Neural cell (in vitro differentiated cells): ENCODE results near the gene PLXDC2. TPM values are rescaled to one million over a fixed set of nuclear protein-coding genes. Genes with fewer than 3 reads are reported as not detected.
"Not testable (repeated sequence)": the region's sequence is repeated elsewhere in the genome, so short reads cannot be mapped to it uniquely, and the experiment has no call there.

Experiments used
- H2AFZ ChIP-seq: fragments of 200-600, 300-800 bp; sonication (generic), shearing (Covaris generic); 2 replicates; pipeline ENCODE4 v1.6.0; 2014; ENCODE audit warnings: low read depth, mild to moderate bottlenecking, antibody characterized with exemption, low read length, moderate library complexity
- H3F3A ChIP-seq: fragments of 200-600 bp; shearing (Covaris generic); 2 replicates; pipeline ENCODE4 v1.6.1; 2016; ENCODE audit warnings: mild to moderate bottlenecking, moderate library complexity, mixed read lengths, antibody characterized with exemption, low read length; ENCODE audit not compliant: insufficient read depth, poor library complexity, severe bottlenecking
- H3K27ac ChIP-seq: fragments of 200-600, 300-800 bp; sonication (generic), shearing (Covaris generic); 2 replicates; pipeline ENCODE4 v1.5.1; 2014; ENCODE audit warnings: mild to moderate bottlenecking, low read length, moderate library complexity
- H3K27me3 ChIP-seq: fragments of 300-800, 200-600 bp; sonication (generic), shearing (Covaris generic); 2 replicates; pipeline ENCODE4 v1.6.0; 2014; ENCODE audit warnings: mild to moderate bottlenecking, low read depth, low read length, moderate library complexity; ENCODE audit not compliant: insufficient read depth
- H3K36me3 ChIP-seq: fragments of 300-800, 200-600 bp; sonication (generic), shearing (Covaris generic); 2 replicates; pipeline ENCODE4 v1.5.1; 2014; ENCODE audit warnings: mild to moderate bottlenecking, antibody characterized with exemption, low read length, moderate library complexity; ENCODE audit not compliant: insufficient read depth
- H3K4me2 ChIP-seq: fragments of 300-800, 200-600 bp; sonication (generic), shearing (Covaris generic); 2 replicates; pipeline ENCODE4 v1.6.0; 2014; ENCODE audit warnings: mild to moderate bottlenecking, low read length
- H3K4me3 ChIP-seq: fragments of 300-800, 200-600 bp; sonication (generic), shearing (Covaris generic); 2 replicates; pipeline ENCODE4 v1.5.1; 2014; ENCODE audit warnings: mild to moderate bottlenecking, low read length, moderate library complexity
- H3K79me2 ChIP-seq: fragments of 200-600 bp; shearing (Covaris generic); replicated peaks from 2 replicates; pipeline ENCODE4 v1.6.0; 2014; ENCODE audit warnings: mild to moderate bottlenecking, low read length, moderate library complexity; ENCODE audit not compliant: insufficient read depth
- H3K9ac ChIP-seq: fragments of 300-800, 200-600 bp; sonication (generic), shearing (Covaris generic); 2 replicates; pipeline ENCODE4 v1.6.1; 2016; ENCODE audit warnings: mild to moderate bottlenecking, low read length, mixed read lengths
- H3K9me2 ChIP-seq: fragments of 200-600 bp; shearing (Covaris generic); 2 replicates; pipeline ENCODE4 v1.6.1; 2016; ENCODE audit warnings: mild to moderate bottlenecking, low read length, mixed read lengths; ENCODE audit not compliant: insufficient read depth
- H3K9me3 ChIP-seq: fragments of 200-600, 300-800 bp; sonication (generic), shearing (Covaris generic); 2 replicates; pipeline ENCODE4 v1.6.1; 2016; ENCODE audit warnings: mild to moderate bottlenecking, mixed run types, low read length, moderate library complexity, mixed read lengths
- H4K20me1 ChIP-seq: fragments of 200-600 bp; shearing (Covaris generic); 2 replicates; pipeline ENCODE4 v1.6.1; 2016; ENCODE audit warnings: mild to moderate bottlenecking, mixed run types; ENCODE audit not compliant: insufficient read depth
- CTCF ChIP-seq: fragments of 450-650 bp; IDR thresholded peaks from 2 replicates; pipeline ENCODE4 v1.5.1; 2014; ENCODE audit warnings: antibody characterized with exemption, mild to moderate bottlenecking, moderate library complexity; ENCODE audit not compliant: poor library complexity, severe bottlenecking
- EP300 ChIP-seq: fragments of 450-650 bp; conservative IDR thresholded peaks from 2 replicates; pipeline ENCODE4 v1.6.1; 2014; ENCODE audit warnings: antibody characterized with exemption, mild to moderate bottlenecking, moderate library complexity; ENCODE audit not compliant: poor library complexity, severe bottlenecking
- EZH2 ChIP-seq: fragments of 200-600, 300-800 bp; shearing (Covaris generic), sonication (generic); IDR thresholded peaks from 2 replicates; pipeline ENCODE4 v1.6.1; 2014; ENCODE audit warnings: antibody characterized with exemption, low read length, borderline replicate concordance, mild to moderate bottlenecking; ENCODE audit not compliant: insufficient read depth, poor library complexity, severe bottlenecking
- MXI1 ChIP-seq: fragments of 450-650 bp; conservative IDR thresholded peaks from 2 replicates; pipeline ENCODE4 v1.6.1; 2014; ENCODE audit warnings: antibody characterized with exemption, mild to moderate bottlenecking; ENCODE audit not compliant: poor library complexity, severe bottlenecking
- POLR2AphosphoS5 ChIP-seq: IDR thresholded peaks from 2 replicates; pipeline ENCODE4 v1.6.1; 2012
- RAD21 ChIP-seq: fragments of 450-650 bp; conservative IDR thresholded peaks from 2 replicates; pipeline ENCODE4 v1.6.1; 2014; ENCODE audit warnings: antibody characterized with exemption, mild to moderate bottlenecking, moderate library complexity
- REST ChIP-seq: IDR thresholded peaks from 2 replicates; pipeline ENCODE4 v1.6.1; 2012; ENCODE audit warnings: borderline replicate concordance
- SMC3 ChIP-seq: fragments of 450-650 bp; conservative IDR thresholded peaks from 2 replicates; pipeline ENCODE4 v1.6.1; 2014; ENCODE audit warnings: antibody characterized with exemption, mild to moderate bottlenecking, moderate library complexity; ENCODE audit not compliant: poor library complexity
- TAF1 ChIP-seq: IDR thresholded peaks from 2 replicates; pipeline ENCODE4 v1.6.1; 2012; ENCODE audit warnings: low read depth
- polyA plus RNA-seq: library from polyadenylated mRNA; depleted of rRNA; stranded (reverse); fragments of >200 nt; gene quantifications from 2 replicates; pipeline ENCODE4 v1.2.3, GENCODE V29; 2014

PLXDC2 gene
- polyA plus RNA-seq, 1 donor from 2014 or later = 2.3 TPM

- Histone ChIP-seq H3K9me2 (no peaks in the 10 kb centered on the region), H3F3A (no peaks in the 10 kb centered on the region), H3K27me3 (no peaks in the 10 kb centered on the region), H3K4me3 (no peak overlapping the region), H3K9ac (no peak overlapping the region), H3K36me3 (no peaks in the 10 kb centered on the region), H2AFZ (no peak overlapping the region), H4K20me1 (no peaks in the 10 kb centered on the region), H3K27ac (no peak overlapping the region), H3K79me2 (no peaks in the 10 kb centered on the region), H3K4me2 (no peak overlapping the region), H3K9me3 (no peaks in the 10 kb centered on the region)
- TF ChIP-seq EP300 (no peak), POLR2AphosphoS5 (no peak), MXI1 (no peak), EZH2 (no peak), SMC3 (no peak), TAF1 (no peak)
Observed at GRCh38 chr10:20207653-20208052, 391.4 kb downstream of the PLXDC2 start.

- H3K27ac ChIP-seq, H3F3A ChIP-seq, H3K27me3 ChIP-seq, H3K9ac ChIP-seq, H3K9me2 ChIP-seq, H3K36me3 ChIP-seq, H3K4me2 ChIP-seq, H4K20me1 ChIP-seq, H2AFZ ChIP-seq, H3K9me3 ChIP-seq, H3K79me2 ChIP-seq, H3K4me3 ChIP-seq: not testable (repeated sequence)
Observed at GRCh38 chr10:20209098-20209497, 392.9 kb downstream of the PLXDC2 start.

GRCh38 chr10:20215547-20216152 is 399.4 kb downstream of the PLXDC2 start:
- Histone ChIP-seq H3K79me2 (no peaks in the 10 kb centered on the region), H3K27me3 (no peaks in the 10 kb centered on the region), H3K9me3 (no peaks in the 10 kb centered on the region), H3K27ac (no peak overlapping the region), H4K20me1 (no peaks in the 10 kb centered on the region), H3K9me2 (no peaks in the 10 kb centered on the region), H2AFZ (no peak overlapping the region), H3K9ac (no peak overlapping the region), H3K4me2 (no peak overlapping the region), H3K36me3 (no peaks in the 10 kb centered on the region), H3F3A (no peaks in the 10 kb centered on the region), H3K4me3 (no peak overlapping the region)
- TF ChIP-seq POLR2AphosphoS5 = no peak
- TF ChIP-seq CTCF = no peak
- no peak for TF ChIP-seq RAD21
- TF ChIP-seq EP300 = no peak

GRCh38 chr10:20221356-20221755 is 405.1 kb downstream of the PLXDC2 start:
- H3K4me2 ChIP-seq = no peak overlapping the region
- H3K27ac ChIP-seq = no peak overlapping the region
- no peaks in the 10 kb centered on the region for H3K79me2 ChIP-seq
- no peak overlapping the region for H3K9ac ChIP-seq
- no peaks in the 10 kb centered on the region for H3K9me3 ChIP-seq
- no peak overlapping the region for H3K4me3 ChIP-seq
- TF ChIP-seq REST = no peak
- no peak for TF ChIP-seq RAD21
- no peak for TF ChIP-seq POLR2AphosphoS5
- TF ChIP-seq MXI1 = no peak
- no peak for TF ChIP-seq EP300
- TF ChIP-seq SMC3 = no peak
- no peaks in the 10 kb centered on the region for H4K20me1 ChIP-seq
- H3K9me2 ChIP-seq = no peaks in the 10 kb centered on the region
- H3K27me3 ChIP-seq = no peaks in the 10 kb centered on the region
- H3F3A ChIP-seq = no peaks in the 10 kb centered on the region
- H3K36me3 ChIP-seq = no peaks in the 10 kb centered on the region
- no peak overlapping the region for H2AFZ ChIP-seq
